Measurements from ENCODE around the gene RNF207.
"Not testable (repeated sequence)": the region's sequence is repeated elsewhere in the genome, so short reads cannot be mapped to it uniquely, and the experiment has no call there.

GRCh38 chr1:6219641-6220040 lies 13.7 kb downstream of the RNF207 start:
- not testable (repeated sequence) for TF ChIP-seq CTCF (IDR thresholded peaks at IDR 0.05); ZFX (IDR thresholded peaks at IDR 0.05; ENCODE audit: borderline replicate concordance)

Data from 22Rv1 (cell line).